ENCODE data around the gene RNF115.

GRCh38 chr1:145759721-145760120, 64.2 kb downstream of the RNF115 start:
- TF ChIP-seq CTCF (IDR thresholded peaks at IDR 0.05; ENCODE audit: borderline replicate concordance, extremely low read depth, low read length, poor library complexity, severe bottlenecking) (no peak), EZH2 (IDR thresholded peaks at IDR 0.05; ENCODE audit: borderline replicate concordance, low read depth, low read length, severe bottlenecking) (no peak)

Measured in DND-41 (cell line).